GM18858 (cell line): ENCODE results near the gene PTPRG.

Experiments
- ATAC-seq: cut with Tn5 transposase; IDR thresholded peaks from one replicate; pipeline ENCODE4 v1.9.1; 2021; ENCODE audit not compliant: unreplicated experiment

PTPRG gene

DNA sequence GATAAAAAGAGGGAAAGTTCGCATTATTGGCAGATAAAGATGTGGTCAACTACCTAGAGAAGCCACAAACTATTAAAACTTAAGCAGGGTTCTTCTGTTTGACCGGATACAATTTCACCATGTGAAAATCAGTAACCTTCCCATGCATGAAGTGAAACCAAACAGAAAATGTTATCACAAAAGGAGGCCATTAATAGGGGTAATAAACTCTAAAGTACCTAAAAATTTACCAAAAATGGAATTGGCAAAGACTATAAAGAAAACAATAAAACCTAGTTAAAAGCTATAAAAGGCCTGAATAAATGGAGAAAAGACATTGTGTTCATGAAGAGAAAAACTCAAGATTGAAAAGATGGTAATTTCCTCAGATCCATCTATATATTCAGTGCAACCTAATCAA lies 728.6 kb downstream of the PTPRG start:
- no peak for ATAC-seq

DNA sequence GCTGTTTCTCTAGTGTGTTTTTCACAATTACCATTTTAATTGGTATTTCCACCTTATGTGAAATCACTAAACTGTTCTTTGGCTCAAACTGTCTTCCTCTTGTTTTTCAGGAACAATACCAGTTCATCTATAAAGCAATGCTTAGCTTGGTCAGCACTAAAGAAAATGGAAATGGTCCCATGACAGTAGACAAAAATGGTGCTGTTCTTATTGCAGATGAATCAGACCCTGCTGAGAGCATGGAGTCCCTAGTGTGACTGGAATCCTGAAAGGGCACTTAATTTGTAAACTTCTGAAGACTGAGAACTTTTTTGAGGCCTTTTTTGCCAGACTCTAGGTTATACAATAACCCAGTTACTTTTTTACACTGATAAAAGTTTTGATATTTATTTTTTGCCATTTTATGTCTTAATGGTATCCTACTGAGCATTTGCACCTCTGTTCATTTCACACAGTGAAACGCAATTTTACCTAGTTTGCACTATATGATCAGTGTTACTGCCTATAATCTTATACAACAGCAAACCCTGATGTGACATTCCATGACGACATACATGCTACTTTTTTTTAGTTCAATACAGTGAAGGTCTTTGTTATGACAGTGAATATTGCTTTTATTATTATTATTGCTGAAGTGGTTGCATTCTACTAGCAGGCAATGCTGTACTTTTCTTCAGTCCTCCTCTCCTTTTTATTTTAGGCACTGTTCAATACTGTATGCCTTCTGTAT lies 731.8 kb downstream of the PTPRG start:
- no peak for ATAC-seq

DNA sequence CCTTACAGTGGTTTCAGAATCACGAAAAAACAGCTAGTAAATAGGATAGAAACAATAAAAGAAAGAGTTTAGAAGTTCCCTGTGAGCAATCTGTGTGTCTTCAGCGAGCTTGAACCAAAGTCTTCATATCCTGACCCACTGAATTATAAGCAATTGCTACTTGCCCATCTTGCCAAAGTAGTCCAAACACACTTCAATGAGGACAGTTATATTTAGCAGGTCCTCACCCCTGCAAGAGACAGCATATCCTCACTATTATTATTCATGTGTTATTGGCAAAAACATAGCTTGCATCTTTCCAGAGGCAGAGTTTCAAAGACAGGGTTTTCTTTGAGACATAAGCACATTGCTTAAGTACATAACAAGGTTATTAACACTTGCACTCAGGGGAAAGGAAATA lies 734.2 kb downstream of the PTPRG start:
- ATAC-seq = no peak

DNA sequence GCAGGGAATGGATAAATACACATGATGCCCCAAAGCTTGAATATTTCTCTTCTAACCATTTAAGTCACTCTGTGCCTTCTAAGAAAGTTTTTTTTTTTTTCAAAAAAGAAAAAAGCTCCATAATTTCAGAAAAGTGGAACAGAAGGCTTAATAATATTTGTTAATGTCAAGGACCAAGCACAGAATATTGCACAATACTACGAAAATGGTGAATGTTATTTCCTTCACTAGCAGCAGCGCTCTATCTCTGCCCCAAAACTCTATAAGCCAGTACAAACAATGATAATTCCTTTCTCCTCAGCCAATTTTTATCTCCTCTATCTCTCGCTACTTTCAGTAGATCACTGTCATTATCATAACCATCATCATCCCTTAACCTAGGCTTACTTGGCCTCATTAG lies 739.2 kb downstream of the PTPRG start:
- no peak for ATAC-seq

DNA sequence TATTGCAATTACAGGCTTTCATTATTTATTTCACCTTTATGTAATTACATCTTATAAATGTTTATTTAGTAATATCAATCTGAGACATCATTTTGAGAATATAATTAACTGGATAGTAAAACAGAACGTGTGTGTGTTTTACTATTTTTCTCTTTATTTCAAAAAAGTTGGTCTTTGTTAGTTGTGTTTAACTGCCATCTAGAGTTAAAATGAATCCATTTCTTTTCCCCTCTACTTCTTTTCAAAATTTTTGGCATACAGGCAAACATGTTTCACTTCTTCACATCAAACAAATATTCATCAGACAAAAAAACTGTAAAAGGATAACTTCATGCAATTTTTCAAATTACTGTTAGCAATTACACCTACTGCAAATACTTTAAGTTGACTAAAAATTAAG lies 750.8 kb downstream of the PTPRG start:
- ATAC-seq = no peak

DNA sequence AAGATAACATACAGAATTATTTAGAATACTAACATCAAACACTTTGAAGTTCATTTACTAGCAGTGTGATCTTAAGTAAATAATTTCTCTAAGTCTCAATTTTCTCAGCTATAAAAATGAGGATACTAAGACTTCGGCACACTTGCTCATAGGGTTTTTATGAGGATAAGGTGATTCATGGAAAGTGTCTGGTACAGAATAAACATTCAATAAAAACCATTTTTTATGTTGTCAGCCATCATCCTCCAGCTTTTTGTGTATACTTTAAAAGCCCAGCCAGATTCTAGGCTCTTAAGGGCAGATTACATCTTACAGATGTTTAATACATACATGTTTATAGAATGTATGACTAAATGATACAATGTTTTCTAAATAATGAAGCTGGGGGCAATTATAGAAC lies 755.2 kb downstream of the PTPRG start:
- no peak for ATAC-seq

DNA sequence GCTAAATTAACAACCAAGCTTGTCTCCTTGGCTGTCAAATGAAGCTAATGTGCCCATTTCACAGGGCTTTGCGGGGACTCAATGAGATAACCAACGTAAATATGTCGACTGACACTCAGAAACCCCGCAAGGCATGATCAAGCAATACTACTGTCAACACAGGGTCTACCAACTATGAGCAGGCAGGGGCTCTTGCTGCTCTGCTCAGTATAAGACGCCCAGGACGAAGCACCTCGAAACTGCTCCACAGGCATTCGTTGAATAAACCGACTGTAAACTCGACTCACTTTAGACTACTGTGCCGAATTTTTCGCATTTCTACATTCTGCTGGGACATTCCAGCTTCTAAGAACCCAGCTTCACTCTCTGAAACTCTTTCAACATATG lies 757.0 kb downstream of the PTPRG start:
- ATAC-seq = no peak

DNA sequence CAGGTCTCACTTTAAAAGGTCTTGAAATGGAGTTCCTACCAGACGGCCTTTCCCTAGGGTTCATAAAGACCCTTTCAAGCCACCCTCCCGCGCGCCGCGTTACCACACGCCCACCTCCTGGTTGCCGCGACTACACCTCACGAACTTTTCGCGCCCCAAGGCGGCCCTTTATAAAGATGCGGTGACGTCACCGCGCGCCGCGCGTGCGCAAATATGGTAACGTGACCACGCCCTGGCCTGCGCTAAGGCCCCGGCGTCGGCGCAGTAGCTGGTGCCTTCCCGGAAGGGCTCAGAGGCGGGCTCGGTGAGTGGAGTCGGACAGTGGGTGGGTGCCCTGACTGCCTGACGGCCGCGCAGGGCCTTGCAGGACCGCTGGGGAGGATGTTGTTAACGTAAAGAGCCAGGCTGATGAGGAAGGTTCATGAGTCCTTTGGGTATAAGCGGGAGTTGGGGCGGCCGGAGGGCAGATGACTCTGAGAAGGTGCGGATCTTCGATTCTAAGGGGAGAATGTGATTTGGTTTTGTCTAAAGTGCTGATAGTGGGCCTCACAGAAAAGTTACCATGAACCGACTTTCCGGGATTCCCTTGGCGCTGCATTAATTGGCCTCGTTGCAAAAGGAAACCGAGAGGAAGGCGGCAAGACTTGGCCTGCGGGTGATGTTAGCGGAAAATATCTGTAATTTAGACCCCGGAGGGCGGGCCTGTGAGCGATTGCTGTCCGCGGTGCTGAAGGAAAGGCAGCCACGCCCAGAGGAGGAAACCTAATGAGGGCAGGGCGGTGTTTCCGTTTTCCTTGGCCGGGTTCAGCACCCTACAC lies 757.6 kb downstream of the PTPRG start:
- ATAC-seq = peak; percentile 86

DNA sequence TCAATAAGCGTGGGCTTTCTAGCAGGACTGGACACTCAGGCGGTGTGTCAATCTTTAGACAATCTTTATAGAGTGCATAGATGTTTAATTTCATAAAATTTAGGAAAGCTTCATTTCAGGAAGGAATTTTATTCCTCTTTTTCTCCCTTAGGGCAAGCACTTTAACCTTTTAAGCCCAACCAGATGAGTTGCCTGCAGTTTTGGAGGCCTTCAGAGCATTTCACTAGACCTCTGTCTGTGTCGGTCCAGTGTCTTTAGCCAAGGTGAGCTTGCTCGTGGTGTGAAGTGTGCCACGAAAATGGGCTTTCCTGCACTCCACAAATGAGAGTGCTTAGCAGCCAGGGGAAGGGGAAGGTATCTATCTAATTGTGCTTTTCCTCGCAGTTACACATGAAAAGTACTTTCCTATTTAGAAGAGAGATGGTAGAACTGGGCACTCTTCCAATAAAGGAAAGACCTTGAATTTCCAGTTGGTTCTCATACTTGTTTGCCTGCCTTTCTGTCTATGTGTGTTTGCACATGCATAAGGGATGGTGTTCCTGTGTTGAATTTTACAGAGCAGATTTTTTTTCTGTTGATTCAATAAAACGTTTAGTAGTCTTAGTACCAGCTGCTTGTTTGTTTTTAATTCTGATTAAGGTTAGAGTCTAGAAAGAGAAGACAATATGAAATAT lies 758.3 kb downstream of the PTPRG start:
- ATAC-seq = no peak

DNA sequence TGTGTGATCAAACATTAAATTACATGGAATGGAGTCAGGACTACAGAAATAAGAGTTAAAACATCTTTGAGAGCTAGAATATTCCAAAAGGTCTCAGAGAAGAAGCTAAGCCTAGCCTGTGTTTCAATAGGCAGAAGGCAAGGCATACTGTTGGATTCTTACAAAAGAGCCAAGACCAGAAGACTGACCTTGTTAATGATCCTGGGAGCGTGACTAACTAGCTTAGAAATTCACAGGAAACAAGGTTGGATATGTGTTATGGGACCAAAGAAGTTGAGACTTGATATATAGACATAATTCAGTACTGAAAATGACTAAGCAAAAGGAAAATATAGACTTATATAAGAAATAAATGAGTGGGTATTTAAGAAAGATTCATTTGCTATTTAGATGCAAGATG lies 761.9 kb downstream of the PTPRG start:
- ATAC-seq = no peak

DNA sequence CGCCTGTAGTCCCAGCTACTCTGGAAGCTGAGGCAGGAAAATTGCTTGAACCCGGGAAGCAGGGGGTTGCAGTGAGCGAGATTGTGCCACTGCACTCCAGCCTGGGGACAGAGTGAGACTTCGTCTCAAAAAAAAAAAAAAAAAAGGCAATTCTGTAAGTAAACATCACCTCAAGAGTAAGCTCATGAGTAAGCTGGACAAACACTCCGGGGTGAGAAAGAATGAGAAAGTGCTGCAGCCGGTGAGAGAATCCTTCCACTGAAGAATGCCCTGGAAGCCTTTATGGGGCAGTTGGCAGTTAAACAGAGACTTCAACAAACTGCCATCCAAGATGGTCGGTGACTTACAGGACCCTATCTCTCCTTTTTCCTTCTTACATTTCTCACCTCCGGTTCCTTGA lies 764.5 kb downstream of the PTPRG start:
- ATAC-seq = no peak

DNA sequence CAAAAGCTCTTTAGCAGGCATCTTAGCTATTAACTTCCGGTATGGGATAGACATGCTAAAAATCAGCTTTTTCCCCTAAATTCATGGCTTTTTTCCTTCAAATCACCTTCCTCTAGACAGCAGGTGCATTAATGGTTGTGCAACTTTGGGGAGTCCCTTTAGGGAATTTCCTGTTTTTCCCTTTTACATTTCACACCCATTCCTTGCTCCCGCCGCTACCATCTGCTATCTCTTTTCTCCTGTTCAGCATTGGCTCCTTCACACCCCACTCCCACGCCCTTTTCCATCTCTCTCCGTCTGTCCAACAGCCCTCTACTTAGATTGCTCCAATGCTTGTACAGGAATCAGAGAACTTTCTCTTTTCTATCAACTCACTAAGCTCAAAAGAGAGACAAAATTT lies 768.6 kb downstream of the PTPRG start:
- no peak for ATAC-seq

DNA sequence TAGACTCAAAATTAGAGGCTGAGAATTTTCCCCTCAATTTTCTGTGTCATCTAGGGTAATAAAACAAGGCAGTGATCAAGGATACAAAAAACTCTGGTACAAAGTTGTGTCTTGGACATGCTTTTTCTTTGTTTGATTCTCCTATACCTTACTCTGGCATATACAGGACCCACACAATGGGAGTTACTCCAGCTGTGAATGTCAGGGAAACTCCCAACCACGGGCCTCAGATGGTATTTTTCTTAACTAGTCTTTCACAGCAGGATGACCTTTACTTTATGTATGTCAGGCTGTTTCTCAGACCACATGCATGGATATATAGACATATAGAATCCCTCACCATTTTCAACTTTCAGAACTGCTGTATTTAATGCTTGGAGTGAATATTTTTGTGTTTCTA lies 770.6 kb downstream of the PTPRG start:
- no peak for ATAC-seq

DNA sequence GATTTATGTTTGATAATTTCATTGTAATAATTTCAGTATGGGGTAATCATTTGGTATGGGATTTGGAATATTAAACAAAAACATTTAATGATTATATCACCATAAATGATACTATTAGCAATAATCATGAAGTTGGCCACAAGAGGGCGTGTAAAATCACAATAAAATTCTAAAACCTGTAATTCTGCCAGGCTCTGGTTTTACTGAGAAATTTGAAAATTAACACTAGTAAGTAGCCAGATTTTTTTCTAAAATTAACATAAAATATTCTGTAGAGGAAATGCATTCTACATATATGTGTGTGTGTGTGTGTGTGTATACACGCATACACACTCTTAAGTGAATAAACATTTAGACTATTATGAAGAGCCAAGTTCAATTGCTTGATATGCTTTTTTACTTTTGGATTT lies 771.5 kb downstream of the PTPRG start:
- no peak for ATAC-seq

DNA sequence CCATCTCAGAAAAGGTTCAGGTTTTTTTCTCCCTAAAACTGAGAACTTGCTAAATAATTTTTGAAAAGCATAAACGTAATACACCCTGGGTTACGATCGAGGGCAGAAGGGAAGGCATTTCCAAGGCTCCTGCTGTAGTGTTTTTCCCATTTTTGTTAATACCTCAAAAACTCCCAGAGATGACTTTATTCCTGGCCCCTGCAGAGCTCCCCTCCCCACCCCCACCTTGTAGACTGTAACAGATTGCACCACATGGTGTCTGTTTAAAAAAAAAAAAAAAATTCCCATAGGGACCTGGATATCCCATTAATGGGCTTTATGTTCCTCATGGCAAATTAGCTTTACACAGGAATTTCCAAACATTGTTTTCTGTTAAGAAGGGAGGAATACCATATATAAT lies 773.8 kb downstream of the PTPRG start:
- ATAC-seq = no peak

DNA sequence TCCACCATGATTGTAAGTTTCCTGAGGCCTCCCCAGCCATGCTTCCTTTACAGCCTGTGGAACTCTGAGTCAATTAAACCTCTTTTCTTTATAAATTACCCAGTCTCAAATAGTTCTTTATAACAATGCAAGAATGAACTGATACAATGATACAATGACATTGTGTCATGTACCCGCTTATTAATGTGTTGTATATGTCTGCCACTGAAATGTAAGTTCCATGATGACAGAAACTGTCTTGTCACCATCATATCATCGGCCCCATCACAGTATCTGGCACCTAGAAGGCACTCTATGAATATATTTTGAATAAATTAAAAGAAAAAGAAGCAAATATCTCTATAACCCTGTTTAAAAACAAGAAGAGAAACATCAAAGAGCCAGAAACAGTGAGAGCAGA lies 782.4 kb downstream of the PTPRG start:
- no peak for ATAC-seq
